Measurements from ENCODE around the gene EIF4H. TPM values are rescaled to one million over a fixed set of nuclear protein-coding genes. Genes with fewer than 3 reads are reported as not detected.

Gene EIF4H
- total RNA-seq, 1 experiment from 2014 or later = 370 TPM

GRCh38 chr7:74153736-74154135, 20.4 kb upstream of the EIF4H start:
- H3K4me3 ChIP-seq (ENCODE audit: low read depth, low read length) = no peak overlapping the region
- peaks cover 5% of the 10 kb centered on the region for H3K9me3 ChIP-seq
- DNase-seq = no peak
- no TSS peak for BruUV-seq (replicated peaks)
- no peak overlapping the region for H3K4me3 Mint-ChIP-seq (ENCODE audit: unreplicated experiment)
- no peaks in the 10 kb centered on the region for H3K4me1 ChIP-seq
- POLR2A ChIA-PET = no interaction called here
- CTCF ChIA-PET = interaction anchor here (0.6 kb wide), 1 partner anchor 792 kb away, joined by 8 read pairs; no protein-coding TSS in a partner anchor
- intact Hi-C loops (cut with micrococcal nuclease; ENCODE audit: unreplicated experiment) = no loop called here
- H3K27me3 ChIP-seq (replicated peaks; ENCODE audit: control insufficient read depth, insufficient read depth, low read length) = no peaks in the 10 kb centered on the region
- TF ChIP-seq CTCF (IDR thresholded peaks at IDR 0.05; ENCODE audit: insufficient read depth in 1 of 2, low read depth in 1 of 2, low read length in 1 of 2, severe bottlenecking in 1 of 2, unreplicated experiment in 1 of 2) = no peak
- no peaks in the 10 kb centered on the region for H3K27me3 Mint-ChIP-seq (ENCODE audit: insufficient read depth, unreplicated experiment)
- H3K27ac Mint-ChIP-seq (ENCODE audit: unreplicated experiment) = no peak overlapping the region
- no peaks in the 10 kb centered on the region for H3K36me3 Mint-ChIP-seq (ENCODE audit: insufficient read depth, unreplicated experiment)
- H3K4me1 Mint-ChIP-seq (ENCODE audit: low read depth, unreplicated experiment) = no peaks in the 10 kb centered on the region
- H3K36me3 ChIP-seq (ENCODE audit: control insufficient read depth, insufficient read depth, low read length) = no peaks in the 10 kb centered on the region
- H3K9me3 Mint-ChIP-seq (ENCODE audit: unreplicated experiment) = no peaks in the 10 kb centered on the region

GRCh38 chr7:74155810-74156395, 18.3 kb upstream of the EIF4H start:
- no peak overlapping the region for H3K4me3 Mint-ChIP-seq (ENCODE audit: unreplicated experiment)
- intact Hi-C loops (cut with micrococcal nuclease; ENCODE audit: unreplicated experiment) = no loop called here
- ChIA-PET CTCF (no interaction called here), POLR2A (interaction anchor here (0.5 to 0.7 kb wide), 2 partner anchors 11 to 17 kb away, joined by 3 to 9 read pairs; no protein-coding TSS in a partner anchor)
- Histone ChIP-seq H3K36me3 (ENCODE audit: control insufficient read depth, insufficient read depth, low read length) (no peaks in the 10 kb centered on the region), H3K9me3 (no peaks in the 10 kb centered on the region), H3K27me3 (replicated peaks; ENCODE audit: control insufficient read depth, insufficient read depth, low read length) (no peaks in the 10 kb centered on the region), H3K4me1 (peaks cover 13% of the 10 kb centered on the region), H3K4me3 (ENCODE audit: low read depth, low read length) (no peak overlapping the region)
- no peak overlapping the region for H3K27ac Mint-ChIP-seq (ENCODE audit: unreplicated experiment)
- no TSS peak for BruUV-seq (replicated peaks)
- H3K27me3 Mint-ChIP-seq (ENCODE audit: insufficient read depth, unreplicated experiment) = no peaks in the 10 kb centered on the region
- no peaks in the 10 kb centered on the region for H3K9me3 Mint-ChIP-seq (ENCODE audit: unreplicated experiment)
- DNase-seq = no peak
- no peaks in the 10 kb centered on the region for H3K4me1 Mint-ChIP-seq (ENCODE audit: low read depth, unreplicated experiment)
- no peak for TF ChIP-seq CTCF (IDR thresholded peaks at IDR 0.05; ENCODE audit: insufficient read depth in 1 of 2, low read depth in 1 of 2, low read length in 1 of 2, severe bottlenecking in 1 of 2, unreplicated experiment in 1 of 2)
- H3K36me3 Mint-ChIP-seq (ENCODE audit: insufficient read depth, unreplicated experiment) = no peaks in the 10 kb centered on the region

DNA sequence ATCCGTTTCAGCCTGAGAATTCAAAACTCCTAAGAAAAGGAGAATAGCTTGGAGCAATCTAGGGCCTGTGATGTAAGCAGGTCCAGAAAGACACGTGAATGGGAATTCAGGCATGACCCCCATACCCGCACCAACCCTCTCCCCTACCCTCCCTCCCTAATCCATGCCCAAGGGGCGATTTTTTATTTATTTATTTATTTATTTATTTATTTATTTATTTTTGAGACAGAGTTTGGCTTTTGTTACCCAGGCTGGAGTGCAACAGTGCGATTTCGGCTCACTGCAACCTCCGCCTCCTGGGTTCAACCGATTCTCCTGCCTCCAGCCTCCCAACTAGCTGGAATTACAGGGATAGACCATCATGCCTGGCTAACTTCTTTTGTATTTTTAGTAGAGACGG, 16.6 kb upstream of the EIF4H start:
- Mint-ChIP-seq H3K4me1 (ENCODE audit: low read depth, unreplicated experiment) (no peaks in the 10 kb centered on the region), H3K9me3 (ENCODE audit: unreplicated experiment) (no peaks in the 10 kb centered on the region), H3K27me3 (ENCODE audit: insufficient read depth, unreplicated experiment) (no peaks in the 10 kb centered on the region), H3K4me3 (ENCODE audit: unreplicated experiment) (no peak overlapping the region), H3K36me3 (ENCODE audit: insufficient read depth, unreplicated experiment) (no peaks in the 10 kb centered on the region), H3K27ac (ENCODE audit: unreplicated experiment) (no peak overlapping the region)
- TF ChIP-seq CTCF (IDR thresholded peaks at IDR 0.05; ENCODE audit: insufficient read depth in 1 of 2, low read depth in 1 of 2, low read length in 1 of 2, severe bottlenecking in 1 of 2, unreplicated experiment in 1 of 2) = no peak
- Histone ChIP-seq H3K4me1 (peaks cover 13% of the 10 kb centered on the region), H3K27me3 (replicated peaks; ENCODE audit: control insufficient read depth, insufficient read depth, low read length) (no peaks in the 10 kb centered on the region), H3K9me3 (no peaks in the 10 kb centered on the region), H3K4me3 (ENCODE audit: low read depth, low read length) (no peak overlapping the region), H3K36me3 (ENCODE audit: control insufficient read depth, insufficient read depth, low read length) (no peaks in the 10 kb centered on the region)
- intact Hi-C loops (cut with micrococcal nuclease; ENCODE audit: unreplicated experiment) = no loop called here
- no peak for DNase-seq
- no TSS peak for BruUV-seq (replicated peaks)
- ChIA-PET CTCF (no interaction called here), POLR2A (no interaction called here)

Measured in Caco-2 (cell line).